SW480 (cell line): ENCODE results near the gene AOPEP.
A peak's percentile ranks its signal among the peaks of the same experiment; 100 is the strongest.
"Not testable (repeated sequence)": the region's sequence is repeated elsewhere in the genome, so short reads cannot be mapped to it uniquely, and the experiment has no call there.

Experiments
- DNase-seq: peaks from one replicate; pipeline ENCODE4 v3.0.0-alpha.2; 2016; ENCODE audit warnings: low spot score

The AOPEP gene

DNA sequence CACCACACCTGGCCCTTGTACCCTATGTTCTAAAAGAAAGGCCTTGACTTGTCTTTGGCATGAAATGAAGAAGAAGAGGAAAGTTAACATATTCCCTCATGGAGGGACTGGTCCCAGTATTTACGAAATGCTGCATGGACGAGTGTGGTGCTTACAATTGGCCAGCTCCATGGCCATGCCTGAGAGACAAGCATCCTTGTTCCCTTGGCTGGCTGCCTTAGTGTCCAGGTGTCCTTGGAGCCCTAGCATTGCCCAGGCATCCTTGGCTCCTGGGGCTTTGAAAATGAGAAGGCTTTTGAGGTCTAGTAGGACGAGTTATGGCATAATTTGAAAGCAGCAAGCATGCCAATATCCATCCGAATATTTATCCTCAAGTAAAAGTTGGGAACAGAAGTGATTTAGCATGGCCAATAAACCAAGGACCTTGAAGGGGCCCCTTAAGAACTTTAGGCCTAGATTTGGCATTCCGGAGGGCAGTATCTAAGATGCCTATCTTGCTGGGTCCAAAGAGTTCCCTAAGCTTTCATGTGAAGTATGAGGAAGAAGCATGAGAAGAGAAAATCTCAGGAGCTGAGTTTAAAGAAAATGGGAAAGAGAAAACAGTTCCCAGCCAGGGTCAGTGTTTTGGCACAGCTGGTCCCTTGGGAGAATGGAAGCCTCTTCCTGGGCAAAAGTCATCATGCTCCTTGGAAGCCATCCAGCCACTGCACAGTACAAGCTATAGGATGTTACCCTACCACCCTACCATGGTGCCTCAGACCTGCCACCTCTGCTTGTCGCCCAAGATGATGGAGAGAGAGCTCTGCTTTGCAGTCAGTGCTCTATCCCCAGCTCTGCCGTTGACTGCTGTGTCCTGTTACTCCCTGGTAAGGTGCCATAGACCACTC is 91.0 kb downstream of the AOPEP start:
- DNase-seq = no peak

DNA sequence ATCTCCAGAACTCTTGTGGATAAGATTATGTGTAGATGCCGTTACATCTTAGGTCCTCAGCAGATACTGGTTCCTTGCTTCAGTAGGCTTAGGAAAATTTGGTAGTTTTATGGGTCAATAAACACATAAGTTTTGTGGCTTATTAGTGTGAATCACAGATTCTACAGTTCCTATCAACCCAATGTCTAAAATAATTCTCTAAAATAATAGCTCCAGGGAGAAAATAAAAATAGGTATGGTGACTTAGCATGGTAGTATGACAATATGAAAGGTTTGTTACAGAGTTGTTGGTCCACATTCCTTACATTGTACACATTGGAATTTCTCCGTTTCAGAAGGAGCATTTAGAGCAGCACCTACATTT is 91.7 kb downstream of the AOPEP start:
- DNase-seq = no peak

DNA sequence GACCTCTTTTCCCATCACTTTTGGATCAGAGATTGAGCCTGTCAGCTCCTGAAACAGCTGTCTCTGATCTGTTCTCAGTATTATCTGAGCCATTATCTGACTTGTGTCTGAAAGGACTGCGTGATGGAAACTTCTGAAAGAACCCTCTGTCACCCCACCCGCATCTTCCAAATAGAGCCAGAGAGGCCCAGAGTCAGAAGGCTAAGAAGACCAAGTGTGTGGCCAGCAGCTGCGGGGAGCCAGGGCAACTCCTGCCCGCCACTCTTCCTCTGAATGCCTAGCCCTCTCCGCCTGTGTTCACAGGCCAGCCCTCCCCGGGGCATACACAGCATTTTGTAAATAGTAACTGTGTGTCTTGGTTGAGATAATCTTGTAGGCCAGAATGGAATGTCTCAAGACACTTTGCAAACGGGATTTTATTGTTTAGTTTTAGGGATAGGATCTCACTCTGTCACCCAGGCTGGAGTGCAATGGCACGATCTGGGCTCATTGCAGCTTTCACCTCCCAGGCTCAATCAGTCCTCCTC is 92.7 kb downstream of the AOPEP start:
- DNase-seq = no peak

DNA sequence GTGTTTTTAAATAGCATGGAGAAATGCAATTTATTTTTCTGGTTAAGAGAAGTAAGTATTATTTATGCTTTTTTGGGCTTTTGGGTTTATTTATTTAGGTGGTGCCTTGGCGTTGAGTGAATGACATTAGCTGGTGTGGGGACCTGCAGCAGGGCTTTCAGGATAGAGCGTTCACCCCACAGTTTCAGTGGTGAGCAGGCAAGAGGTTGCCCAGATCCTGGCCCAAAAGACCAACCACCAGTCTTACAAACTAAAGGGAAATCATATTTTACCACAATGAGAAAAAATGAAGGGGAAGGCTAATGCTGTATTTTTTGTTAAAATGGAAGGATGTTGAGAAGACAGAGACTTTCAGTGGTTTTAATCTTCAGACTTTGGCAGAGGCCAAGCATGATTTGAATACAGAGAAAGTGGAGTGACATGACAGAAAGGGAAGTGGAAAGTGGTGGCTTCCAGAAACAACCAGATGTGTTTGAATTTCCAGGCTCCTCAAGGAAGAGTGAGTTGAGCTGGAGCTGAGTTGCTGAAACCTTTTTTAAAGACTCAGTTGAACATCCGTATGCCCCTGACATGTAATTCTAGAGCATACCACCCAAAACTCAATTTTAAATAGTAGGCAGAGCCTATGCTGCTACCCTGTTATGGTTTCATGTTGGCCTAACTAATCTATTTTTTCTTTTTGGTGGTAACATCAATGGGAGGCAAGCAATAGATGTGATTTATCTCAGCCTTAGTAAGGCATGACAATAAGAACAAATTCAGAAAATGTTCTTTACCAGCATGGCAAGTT is 94.8 kb downstream of the AOPEP start:
- no peak for DNase-seq

DNA sequence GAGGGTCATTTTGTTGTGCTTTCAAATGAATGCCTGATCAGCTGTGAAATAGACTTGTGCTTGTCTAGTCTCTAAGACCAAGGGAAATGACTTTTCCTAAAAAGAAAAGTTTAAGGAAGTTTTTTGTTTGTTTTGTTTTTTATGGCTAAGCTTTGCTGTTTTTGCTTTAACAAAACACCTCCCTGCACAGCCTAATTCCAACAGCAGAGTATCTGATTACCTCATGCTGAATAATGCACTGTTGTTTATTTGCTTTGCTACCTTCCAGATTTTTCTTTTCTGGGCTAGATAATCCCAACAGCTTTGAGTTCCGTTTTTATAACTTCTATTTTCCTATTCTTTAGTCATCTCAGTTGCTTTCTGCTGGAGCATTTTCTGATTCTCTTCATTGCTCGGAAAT is 95.8 kb downstream of the AOPEP start:
- DNase-seq = no peak

DNA sequence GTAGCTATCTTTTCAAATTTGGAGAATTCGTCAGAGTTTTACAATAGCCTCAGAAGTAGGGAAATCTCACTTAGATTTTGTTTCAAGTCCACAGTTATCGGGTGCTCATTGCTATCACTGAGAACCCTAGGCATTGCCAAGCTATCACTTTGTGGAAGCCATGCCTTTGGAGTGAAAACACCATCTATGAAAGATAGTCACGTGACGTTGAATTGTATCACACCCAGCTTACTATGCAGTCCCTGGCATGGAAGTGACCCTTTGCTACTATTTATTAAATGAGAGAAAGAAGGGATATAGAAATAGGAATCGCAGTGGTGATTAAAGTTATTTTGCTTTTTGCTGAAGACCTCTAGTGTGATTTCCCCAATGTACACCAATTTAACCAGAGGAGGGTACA is 97.2 kb downstream of the AOPEP start:
- no peak for DNase-seq

DNA sequence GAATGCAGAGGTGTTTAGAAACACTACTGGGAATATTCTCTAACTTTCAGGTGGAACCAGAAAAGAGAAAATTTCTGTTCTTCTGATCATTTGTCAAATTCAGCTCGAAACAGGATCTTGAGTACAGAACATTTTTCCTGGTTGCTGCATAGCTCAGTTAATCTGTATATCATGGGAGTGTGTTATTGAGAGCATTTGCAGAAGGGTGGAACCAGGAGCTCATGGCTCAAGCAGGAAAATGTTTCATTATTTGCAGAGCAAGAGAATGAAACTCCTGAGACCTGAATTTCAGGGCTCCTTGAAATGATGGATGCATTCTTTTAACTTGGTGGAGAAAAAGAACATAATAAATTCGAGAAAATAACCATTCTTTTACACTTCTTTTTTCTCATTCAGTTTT is 97.9 kb downstream of the AOPEP start:
- no peak for DNase-seq

DNA sequence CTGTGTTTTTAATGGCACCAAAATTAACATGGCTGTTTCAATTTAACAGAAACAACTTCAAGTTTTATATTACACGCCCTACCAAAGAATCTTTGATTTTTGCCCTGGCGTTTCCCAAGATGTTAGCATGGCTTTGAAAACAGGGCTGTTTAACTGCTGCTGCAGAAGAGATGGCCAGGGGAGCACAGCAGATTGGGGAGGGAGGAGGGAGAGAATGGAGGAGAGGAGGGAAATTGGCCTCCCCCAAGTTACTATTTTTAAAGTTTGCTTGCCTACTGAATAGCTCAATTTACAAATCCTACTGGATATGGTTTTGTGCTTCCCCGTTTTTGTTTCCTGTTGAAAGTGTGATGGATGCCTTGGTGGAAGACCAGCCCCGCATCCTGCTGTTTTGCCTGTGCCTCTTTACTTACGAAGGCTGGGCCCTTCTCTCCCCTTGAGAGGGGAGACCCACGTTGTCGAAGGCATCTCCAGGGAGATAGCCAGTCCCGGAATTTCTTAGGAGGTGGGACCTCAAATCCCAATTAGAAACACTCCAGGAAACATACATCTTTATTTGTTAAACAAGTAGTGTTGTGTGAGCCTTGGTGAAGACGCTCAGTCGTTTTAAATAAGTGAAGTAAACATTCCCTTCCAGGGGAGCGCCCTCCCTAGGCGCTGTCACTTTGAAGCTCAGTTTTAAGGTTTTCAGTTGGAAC is 98.6 kb downstream of the AOPEP start:
- DNase-seq = no peak

DNA sequence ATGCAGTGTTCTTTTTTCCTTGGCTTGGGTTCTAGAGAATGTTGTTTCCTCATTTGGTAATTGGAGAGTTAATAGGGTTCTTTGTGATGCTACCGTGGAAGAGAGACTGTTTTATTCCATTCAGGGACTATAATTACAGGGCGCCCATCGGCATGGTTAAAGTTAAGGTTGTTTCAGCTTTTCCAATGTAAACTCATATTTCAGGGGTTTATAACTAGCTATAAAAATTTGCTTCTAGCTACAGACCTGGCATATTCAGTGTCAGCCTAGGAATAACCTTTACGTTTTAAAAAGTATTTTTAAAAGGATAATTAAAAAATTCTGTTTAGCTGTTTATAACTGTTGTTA is 99.1 kb downstream of the AOPEP start:
- DNase-seq = no peak

DNA sequence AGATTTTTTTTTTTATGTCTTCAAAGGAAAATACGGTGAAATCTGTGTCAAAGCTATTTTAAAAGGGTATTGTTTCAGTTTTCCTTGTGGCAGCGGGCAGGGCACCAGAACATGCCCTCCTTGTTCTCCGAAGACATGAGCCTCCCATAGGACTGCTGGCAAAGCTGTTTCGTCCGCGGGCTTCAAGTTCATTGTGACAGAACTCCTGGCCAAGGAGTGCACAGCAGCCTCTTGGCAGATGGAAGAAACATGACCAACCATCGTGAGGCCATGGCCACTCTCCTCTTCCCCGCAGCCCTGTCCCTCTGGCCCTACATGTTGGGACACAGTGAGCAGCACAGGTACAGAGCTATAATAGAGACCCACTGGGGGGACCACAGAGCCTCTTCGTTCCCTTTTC is 99.5 kb downstream of the AOPEP start:
- DNase-seq = no peak

DNA sequence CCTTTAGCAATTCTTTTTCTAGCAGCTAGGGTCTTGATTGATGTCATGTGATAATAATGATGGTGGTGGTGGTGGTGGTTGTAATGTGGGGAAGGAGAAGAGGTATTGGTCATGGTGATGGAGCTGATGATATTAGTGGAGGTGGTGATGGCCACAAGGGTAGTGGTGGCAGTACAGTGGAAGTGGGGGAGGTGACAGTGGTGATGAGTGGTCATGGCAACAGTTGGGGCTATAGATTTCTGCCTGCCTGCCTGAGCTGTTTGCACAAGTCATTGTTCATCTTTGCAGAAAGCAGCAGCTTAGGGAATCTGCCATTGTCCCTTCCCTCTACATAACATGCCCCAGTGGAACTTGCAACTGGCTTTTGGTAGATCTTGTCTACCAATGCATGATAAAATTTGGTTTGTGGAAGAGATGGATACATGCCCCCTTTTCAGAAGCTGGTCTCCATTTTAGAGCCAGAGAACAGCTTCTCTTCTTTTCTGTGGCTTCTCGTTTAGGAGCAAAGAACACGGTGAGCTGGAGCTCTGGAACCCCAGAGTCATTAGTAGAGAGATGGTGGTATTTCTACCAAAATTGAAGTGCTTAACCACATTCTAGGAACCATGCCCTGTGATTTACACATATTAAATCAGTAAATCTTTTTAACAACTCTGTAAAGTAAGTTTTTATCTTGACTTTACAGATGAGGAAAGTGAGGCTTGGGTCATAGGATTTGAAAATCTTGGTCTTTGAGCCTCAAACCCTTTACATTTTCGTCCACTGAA is 100.3 kb downstream of the AOPEP start:
- no peak for DNase-seq

DNA sequence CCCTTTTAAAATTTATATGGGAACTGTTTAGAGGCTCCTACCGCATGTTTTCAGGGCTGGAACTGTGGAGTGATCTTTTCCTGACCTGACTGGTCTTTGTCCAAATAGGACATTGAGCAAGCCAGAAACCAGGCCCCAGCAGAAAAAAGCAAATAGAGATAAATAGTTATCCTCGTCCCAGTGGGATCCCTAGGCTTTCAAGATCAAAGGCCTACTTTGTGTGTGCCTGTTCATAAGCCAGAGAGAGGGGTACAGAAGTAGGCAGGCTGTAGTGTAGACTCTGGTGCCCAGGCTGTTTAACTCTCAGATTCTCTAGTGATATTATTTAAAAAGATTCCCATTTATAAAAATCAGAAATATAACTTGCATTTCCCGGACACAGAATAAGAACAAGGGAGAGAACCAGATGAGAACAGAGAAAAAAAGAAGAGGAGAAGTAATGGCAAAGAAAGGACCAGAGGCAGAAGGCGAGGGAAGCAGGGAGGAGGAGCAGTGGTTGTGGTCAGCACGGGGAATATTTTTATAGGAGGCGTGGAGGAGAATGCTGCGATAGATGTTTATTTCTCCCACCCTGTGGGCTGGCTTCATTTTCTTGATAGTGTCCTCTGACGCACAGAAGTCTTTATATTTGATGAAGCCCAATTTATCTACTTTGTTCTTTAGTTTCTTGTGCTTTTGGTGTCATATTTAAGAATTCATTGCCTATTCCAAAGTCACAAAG is 101.2 kb downstream of the AOPEP start:
- peak; percentile 58 for DNase-seq

DNA sequence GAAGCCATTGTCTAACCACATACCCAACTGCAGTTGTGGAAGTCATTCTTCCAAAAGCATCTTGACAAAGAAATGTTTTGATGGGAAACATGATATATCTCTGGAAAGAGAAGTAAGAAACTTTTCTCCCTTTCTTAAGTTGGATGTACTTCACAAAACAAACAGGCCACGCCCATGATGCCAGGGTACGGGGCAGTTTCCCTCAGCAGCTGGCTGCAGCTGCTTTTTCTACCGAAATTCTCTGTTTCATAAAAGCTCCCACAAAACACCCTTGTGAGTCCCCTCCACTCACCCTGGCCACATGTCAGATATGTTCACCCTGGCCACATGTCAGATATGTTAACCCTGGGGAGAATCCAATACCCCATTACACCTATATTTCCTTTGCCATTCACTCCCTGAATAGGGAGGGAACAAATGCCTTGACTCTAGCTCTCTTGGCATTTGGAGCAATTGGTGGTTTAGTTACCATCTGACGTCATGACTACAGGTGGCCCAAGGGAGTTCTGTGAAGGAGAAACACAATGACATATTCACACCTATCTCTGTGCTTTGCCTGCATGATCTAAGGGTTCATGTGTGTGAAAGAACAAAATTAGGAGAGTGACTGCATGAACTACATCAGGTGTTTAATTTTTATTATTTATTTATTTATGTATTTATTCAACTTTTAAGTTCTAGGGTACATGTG is 103.0 kb downstream of the AOPEP start:
- no peak for DNase-seq

DNA sequence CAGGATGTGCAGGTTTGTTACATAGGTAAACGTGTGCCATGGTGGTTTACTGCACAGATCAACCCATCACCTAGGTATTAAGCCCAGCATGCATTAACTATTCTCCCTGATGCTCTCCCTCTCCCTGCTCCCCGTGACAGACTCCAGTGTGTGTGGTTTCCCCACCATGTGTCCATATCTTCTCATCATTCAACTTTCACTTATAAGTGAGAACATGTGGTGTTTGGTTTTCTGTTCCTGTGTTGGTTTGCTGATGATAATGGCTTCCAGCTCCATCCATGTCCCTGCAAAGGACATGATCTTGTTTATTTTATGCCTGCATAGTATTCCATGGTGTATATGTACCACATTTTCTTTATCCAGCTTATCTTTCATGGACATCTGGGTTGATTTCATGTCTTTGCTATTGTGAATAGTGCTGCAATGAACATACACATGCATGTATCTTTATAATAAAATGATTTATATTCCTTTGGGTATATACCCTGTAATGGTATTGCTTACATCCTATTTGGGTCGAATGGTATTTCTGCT is 103.6 kb downstream of the AOPEP start:
- not testable (repeated sequence) for DNase-seq

DNA sequence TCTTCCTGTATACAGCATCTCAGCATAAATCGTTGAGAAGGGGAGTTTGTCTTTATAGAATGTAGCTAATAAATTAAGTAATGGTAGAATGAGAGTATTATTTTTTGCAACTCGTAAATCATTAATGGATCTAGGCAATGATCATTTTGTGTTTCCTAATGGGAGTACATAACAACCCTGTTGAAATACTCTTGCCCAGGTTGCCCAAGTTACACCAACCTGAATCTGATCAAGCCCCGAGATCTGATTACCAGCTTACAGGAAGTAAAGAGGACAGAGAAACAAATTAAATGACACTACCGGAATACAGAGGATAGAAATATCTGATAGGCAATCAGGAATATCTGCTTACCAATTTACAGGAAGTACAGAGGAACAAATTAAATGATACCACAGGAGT is 107.3 kb downstream of the AOPEP start:
- DNase-seq = no peak

DNA sequence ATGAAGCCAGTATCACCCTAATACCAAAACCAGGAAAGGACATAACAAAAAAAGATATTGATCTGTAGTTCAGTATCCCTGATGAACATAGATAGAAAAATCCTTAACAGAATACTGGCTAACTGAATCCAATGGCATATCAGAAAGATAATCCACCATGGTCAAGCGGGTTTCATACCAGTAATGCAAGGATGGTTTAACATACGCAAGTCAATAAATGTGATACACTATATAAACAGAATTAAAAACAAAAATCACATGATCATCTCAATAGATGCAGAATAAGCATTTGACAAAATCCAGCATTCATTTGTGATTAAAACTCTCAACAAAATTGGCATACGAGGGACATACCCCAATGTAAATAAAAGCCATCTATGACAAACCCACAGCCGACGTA is 110.9 kb downstream of the AOPEP start:
- no peak for DNase-seq

DNA sequence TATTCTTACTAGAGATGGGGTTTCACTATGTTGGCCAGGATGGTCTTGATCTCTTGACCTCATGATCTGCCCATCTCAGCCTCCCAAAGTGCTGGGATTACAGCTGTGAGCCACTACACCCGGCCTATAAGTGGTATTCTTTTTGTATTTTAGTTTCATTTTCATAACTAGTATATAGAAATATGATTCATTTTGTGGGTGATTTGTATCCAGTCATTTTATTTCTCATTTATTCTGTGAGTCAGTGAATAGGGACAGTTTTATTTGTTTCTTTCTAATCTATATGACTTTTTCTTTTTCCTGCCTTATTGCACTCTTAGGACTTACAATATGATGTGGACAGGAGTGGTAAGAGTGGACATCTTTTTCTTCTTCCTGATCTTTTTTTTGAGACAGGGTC is 112.9 kb downstream of the AOPEP start:
- no peak for DNase-seq

DNA sequence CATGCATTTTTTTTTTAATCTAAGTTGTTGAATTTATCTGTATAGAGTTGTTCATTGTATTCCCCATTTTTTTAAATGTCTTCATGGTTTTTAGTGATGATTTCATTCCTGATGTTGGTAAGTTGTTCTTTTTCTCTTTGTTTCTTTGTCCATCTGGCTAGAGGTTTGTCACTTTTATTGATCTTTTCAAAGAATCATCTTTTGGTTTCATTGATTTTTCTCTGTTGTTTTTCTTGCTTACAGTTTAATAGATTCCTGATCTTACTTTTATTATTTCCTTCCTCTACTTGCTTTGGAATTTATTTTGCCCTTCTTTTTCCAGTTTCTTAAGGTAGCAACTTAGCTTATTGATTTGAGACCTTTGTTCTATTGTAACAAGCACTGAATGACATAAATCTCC is 114.2 kb downstream of the AOPEP start:
- no peak for DNase-seq

DNA sequence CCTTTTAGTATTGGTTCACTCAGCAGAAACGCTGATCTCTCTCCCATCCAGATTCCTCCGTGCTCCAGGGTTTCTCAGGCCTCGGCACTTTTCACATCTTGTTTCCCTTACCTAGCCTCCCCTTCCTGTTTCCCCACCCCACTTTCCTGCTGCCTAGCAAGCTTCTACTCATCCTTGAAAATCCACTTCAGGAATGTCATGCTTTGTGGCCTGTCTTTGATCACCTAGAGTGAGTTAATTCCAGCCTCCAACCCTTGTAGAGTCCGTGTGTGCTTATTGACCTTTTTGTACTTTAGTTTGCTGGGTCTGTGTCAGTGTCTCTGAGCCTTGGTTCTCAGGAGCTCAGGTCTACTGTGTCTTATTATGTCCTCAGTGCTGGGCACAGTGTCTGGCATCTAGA is 116.6 kb downstream of the AOPEP start:
- DNase-seq = no peak

DNA sequence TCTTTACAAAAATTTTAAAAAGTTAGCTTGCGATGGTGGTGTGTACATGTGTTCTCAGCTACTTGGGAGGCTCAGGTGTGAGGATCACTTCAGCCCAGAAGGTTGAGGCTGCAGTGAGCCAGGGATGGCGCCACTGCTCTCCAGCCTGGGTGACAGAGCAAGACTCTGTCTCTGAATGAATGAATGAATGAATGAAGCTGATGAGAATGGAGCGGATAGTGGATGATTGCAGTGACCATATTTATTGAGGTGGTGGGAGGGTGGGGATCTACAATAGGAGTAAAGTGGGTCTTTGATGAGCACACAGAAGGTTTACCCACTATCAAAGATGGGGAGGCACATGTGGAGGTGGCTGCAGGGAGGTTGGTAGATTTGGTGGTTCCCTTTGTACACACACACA is 120.2 kb downstream of the AOPEP start:
- DNase-seq = no peak
